ENCODE results near the gene BCL2L2. TPM values are rescaled to one million over a fixed set of nuclear protein-coding genes. Genes with fewer than 3 reads are reported as not detected.

The BCL2L2 gene
- total and polyA plus RNA-seq, 10 of the 15 experiments (the other 5 are each of a cell fraction or from before 2014, with no cell fraction given), result 1.4 to 14.7 (median 7.1) TPM

GRCh38 chr14:23294734-23295561 lies 11.7 kb upstream of the BCL2L2 start (continued):
- TF ChIP-seq SMAD1 (IDR thresholded peaks at IDR 0.05; ENCODE audit: low read depth, partially characterized antibody) (no peak), DPF2 (IDR thresholded peaks at IDR 0.05) (no peak), SUZ12 (IDR thresholded peaks at IDR 0.05; ENCODE audit: unreplicated experiment) (no peak), BACH1 (IDR thresholded peaks at IDR 0.05; ENCODE audit: borderline replicate concordance) (no peak), POU2F2 (IDR thresholded peaks at IDR 0.05; ENCODE audit: borderline replicate concordance, low read depth, low read length) (no peak; the same call in 2 of the 3 replicates), SMAD5 (IDR thresholded peaks at IDR 0.05; ENCODE audit: low read depth) (no peak), RUNX3 (IDR thresholded peaks at IDR 0.05; ENCODE audit: low read length) (peak; percentile 35; the same call in 1 of the 2 replicates), EED (IDR thresholded peaks at IDR 0.05; ENCODE audit: low read depth) (no peak), NFYB (IDR thresholded peaks at IDR 0.05; ENCODE audit: insufficient read depth, low read depth, low read length) (no peak), TCF12 (IDR thresholded peaks at IDR 0.05; ENCODE audit: low read depth, low read length) (no peak), ASH2L (IDR thresholded peaks at IDR 0.05; ENCODE audit: borderline replicate concordance, low read depth) (no peak), IKZF1 (conservative IDR thresholded peaks at IDR 0.05) (no peak), ZBTB40 (IDR thresholded peaks at IDR 0.05; ENCODE audit: borderline replicate concordance) (no peak), NKRF (conservative IDR thresholded peaks at IDR 0.05) (no peak), ZBTB11 (CRISPR knock-in tag; IDR thresholded peaks at IDR 0.05) (no peak), KDM1A (IDR thresholded peaks at IDR 0.05; ENCODE audit: borderline replicate concordance) (no peak), BMI1 (IDR thresholded peaks at IDR 0.05; ENCODE audit: borderline replicate concordance) (no peak), CHD4 (IDR thresholded peaks at IDR 0.05) (no peak), ZNF207 (IDR thresholded peaks at IDR 0.05; ENCODE audit: borderline replicate concordance) (no peak), USF1 (IDR thresholded peaks at IDR 0.05; ENCODE audit: borderline replicate concordance, extremely low read length, insufficient read depth, low read depth, low read length) (no peak)

All from GM12878 (cell line).